Kidney glomerular epithelial cell (primary cell): ENCODE measurements around the gene EIF2A.
A peak's percentile ranks its signal among the peaks of the same experiment; 100 is the strongest.
"Not testable (repeated sequence)": the region's sequence is repeated elsewhere in the genome, so short reads cannot be mapped to it uniquely, and the experiment has no call there.

Experiments used
- DNase-seq: peaks from one replicate; lab custom pipeline; 2025; lab: John Stamatoyannopoulos, UW

Gene EIF2A

DNA sequence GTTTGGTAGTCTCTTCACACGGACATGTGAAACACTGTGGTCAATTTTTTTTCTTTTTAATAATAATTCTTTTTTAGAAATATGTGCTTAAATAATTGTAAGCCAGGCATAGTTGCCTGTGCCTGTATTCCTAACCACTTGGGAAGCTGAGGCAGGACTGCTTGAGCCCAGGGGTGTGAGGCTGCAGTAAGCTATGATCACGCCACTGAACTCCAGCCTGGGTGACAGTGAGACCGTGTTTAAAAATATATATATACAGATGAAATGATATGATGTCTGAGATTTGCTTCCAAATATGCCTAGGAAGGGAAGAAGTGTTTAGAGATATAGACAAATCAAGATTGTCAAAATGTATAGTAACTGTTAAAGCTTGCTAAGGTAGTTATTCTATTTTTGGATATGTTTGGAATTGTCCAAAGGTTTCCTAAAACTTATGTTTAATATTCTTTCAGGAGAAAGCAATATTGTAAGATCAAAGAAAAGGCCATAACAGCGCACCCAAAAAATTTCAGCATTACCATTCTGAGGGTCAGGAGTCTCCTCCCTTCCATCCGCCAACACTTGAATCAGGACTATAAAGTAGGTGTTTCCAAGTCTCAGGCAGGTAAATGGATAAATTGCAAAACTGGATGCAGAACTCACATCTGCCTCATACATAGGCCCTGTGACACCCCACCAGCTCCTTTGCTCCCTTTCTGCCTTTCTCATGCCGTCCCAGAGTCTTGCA lies 56.0 kb downstream of the EIF2A start:
- no peak for DNase-seq

DNA sequence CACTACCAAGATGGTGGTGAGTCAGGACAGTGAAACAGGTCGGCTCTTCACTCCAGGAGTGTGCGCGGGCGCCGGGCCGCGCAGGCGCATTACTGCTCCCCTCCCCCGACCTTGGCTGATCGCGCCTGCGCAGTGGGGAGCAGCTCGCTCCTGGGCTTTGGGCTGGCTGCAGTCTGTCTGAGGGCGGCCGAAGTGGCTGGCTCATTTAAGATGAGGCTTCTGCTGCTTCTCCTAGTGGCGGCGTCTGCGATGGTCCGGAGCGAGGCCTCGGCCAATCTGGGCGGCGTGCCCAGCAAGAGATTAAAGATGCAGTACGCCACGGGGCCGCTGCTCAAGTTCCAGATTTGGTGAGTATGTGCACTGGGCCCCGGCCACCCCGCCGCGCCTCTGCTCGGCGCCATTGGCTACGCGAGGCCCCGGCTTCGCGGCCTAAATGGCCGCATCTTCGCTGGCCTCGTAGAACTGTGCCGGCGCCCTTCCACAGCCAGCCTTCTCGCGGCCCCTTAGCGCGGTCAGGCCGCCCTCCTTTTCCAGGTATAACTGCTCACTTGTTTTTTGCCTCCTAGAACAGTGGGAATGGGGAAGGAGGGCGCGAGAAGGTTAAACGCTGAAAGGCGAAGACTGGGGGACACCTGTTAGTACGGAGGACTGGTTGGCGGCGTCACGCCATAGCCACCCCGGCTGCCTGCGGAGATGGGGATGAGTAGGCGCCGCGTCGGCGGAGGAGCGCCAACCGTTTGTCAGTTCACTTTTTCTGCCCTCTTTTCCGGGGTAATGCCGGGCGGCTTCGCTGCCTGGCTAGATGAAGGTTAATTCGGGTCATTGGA lies 56.8 kb downstream of the EIF2A start, which contains the start of gene SELENOT:
TSS of gene SELENOT (plus strand) at position 169 of the 827 bp plus-strand sequence. CDS start at position 211, 42 bp downstream.
- DNase-seq: peak; percentile 88

DNA sequence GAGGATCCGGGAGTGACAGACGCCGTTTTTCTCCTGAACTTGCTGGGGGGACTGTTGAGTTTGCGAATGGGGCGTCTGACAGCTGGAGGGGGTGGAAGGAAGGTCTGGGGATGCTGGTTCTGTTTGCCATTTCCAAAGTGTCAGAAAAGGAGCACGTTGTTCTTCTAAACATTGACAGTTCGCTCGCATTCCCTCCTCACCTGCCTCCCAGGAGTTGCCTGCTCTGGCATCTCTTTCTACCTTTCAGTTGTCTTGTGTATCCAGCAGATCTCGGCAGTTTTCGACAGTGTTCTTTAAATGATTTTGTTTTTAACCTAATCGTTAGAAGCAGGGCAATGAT lies 57.4 kb downstream of the EIF2A start:
- peak; percentile 53 for DNase-seq

DNA sequence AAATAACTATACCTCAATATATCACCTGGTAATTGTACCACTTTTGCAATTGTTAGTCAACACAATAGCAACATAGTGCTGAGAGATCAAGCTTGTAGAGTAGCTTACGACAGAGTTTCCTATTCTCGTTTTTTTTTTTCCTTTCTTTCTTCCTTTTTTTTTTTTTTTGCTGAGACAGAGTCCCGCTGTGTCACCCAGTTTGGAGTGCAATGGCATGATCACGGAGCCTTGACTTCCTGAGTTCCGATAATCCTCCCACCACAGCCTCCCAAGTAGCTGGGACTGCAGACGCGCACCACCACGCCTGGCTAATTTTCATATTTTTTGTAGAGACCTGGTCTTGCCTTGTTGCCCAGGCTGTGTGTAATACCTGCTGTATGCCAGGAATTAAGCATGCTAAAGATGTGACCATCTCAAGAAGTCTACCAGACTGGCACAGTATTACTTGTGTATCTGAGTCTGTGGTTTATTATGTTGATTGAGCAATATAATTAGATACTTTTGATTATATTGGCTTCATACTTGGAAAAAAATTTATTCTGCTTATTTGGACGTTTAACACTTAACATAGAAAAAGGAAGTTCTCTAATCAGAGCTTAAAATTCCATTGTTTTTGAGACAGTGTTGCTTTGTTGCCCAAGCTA lies 59.5 kb downstream of the EIF2A start:
- no peak for DNase-seq

DNA sequence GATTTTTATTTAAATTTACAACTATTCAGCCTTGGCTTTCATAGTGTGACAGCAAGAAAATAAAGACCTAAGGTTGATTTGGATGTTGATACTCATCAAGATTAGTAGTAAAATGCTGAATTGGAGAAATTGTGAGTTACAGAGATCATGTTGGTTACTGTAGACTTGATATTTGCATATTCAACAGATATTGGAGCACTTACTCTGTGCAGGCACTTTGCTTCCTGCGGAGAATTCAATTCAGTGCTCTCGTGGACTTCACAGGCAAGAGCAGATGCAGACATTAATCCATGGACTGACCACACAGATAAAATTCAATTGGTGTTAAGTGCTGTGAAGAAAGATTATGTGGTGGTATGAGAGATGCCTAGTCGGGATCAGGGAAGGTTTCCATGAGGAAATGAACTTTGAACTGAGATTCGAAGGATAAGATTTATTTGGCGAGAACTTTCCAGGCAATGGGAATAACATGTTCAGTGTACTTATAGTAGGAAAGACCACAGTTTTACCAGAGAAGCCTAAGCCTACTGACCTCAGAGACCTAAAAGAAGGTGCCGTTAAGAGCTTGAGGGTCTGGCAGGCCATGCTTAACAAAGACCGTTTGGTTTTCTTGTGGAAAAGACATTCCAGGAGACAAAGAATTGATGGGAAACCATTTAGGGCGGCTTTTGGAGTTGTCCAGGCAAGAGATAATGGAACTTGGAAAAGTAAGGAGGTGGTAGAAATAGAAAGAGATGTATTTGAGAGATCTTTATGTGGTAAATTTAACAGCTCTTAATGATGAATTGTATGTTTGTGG lies 60.9 kb downstream of the EIF2A start:
- DNase-seq: no peak

DNA sequence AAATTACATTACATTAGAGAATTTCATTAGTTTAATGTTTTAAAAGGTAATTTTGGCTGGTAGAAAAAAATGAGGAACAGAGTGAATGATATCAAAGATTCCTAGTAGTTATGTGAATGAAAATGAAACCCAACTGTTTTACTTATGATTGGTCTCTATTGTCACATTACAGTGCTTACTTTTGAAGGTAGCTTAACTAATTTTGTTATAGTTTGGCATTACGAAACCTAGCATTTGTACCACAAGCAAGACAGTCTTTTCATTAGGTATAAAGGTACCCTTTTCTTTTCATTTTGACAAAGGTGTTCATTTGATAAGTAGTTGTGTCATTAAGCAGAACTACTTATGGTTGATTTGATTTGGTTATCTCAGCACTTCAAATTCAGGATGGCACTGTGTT lies 63.4 kb downstream of the EIF2A start:
- DNase-seq: no peak

DNA sequence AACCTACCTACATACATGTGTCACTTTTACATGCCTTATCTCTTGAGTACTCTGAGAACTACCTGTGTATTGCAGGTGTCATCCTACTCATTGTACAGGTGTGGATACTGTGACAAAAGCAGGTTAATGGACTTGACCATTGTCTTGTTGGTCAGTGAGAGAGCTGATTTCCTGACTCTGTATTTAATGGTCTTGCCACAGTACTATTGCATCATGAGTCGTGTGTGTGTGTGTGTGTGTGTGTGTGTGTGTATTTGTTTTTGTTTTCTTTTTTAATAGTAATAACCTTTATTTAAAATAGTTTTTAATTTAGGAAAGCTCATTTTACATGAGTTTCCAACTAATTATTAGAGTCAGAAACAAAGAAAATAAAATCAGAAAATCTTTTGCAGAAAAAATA lies 64.2 kb downstream of the EIF2A start:
- DNase-seq: no peak

DNA sequence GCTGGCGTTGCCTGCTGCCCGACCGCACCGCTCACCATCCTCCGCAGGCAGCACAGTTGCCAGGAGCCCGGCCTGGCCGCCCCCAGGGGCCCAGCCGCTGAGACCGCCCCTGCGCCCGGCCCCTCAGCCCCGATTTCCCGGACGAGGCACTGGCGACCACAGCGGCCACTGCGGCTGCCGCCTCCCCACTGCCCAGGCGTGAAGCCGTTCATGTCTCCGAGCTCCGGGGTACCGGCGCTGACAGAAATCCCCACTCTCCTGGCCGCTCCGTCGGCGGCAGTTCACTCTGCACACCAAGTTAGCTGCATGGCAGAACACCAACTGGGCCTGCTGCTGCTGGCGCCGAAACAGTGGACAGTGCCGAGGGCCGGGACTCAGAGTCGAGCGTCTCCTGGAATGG lies 65.1 kb downstream of the EIF2A start:
- DNase-seq: no peak

DNA sequence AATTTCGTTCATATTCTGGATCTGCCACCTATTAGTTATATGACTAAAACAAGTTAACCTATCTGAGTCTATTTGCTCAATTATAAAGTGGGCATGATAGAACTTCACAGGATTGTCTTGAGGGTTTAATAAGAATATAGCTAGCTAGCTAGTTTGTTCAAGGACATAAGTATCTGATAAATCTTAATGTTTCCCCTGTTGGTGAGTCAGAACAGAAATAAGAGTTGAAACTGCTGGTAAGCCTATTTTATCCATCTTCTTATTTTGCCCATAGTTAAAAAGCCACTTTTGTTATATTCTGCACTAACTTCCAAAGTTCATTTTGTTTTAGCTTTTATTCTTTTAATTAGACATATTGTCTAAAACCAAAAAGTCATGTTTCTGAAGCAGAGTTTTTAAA lies 65.9 kb downstream of the EIF2A start:
- no peak for DNase-seq

DNA sequence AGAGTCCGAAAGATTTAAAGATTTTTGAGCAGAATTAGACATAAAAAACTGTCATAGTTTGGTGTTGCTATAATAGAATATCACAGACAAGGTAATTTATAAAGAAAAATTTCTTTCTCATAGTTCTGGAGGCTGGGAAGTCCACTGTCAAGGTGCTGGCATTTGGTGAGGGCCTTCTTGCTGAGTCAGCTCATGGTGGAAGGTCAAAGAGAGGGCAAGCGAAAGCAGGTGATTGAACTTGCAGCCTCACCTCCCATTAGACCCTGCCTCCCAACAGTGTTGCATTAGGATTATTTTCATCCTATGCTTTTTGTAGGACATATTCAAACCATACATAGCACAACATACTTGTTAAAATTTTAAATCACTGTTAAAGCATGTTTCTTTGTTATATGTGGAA lies 66.4 kb downstream of the EIF2A start:
- DNase-seq: no peak

DNA sequence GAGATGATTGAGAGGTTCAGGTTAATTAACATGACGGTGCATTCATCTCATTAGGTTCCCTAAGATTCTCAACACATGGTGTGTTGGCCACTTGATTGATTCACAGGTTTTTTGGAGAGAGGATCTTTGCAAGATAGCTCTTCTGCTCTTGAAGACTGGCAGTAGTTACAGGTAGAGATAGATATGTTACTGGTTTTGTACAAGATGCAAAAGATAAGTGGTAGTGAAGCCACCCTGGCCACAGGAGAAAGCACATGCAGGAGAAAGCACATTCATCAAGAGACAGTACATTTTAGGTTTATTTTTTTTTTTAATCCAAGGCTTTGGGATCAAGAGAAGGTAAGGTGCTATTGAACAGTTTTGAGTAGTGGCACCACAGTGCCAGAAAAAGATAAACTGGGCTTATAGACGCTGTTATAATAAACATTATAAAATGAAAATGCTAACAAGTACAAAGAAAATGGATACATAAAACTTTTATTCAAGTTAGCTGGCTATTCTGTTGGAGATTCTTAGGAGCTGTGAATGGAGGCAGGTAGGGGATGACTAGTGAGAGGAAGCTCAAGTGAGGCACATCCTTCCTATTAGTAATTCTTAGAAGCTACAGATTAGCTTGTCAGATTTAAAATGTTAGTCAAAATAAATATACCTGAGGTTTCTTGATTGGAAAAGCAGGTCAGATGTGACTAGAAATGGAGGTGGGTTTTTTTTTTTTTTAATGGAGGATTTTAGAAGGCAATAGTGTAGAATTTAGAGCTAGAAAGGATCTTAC lies 67.3 kb downstream of the EIF2A start:
- DNase-seq: no peak

DNA sequence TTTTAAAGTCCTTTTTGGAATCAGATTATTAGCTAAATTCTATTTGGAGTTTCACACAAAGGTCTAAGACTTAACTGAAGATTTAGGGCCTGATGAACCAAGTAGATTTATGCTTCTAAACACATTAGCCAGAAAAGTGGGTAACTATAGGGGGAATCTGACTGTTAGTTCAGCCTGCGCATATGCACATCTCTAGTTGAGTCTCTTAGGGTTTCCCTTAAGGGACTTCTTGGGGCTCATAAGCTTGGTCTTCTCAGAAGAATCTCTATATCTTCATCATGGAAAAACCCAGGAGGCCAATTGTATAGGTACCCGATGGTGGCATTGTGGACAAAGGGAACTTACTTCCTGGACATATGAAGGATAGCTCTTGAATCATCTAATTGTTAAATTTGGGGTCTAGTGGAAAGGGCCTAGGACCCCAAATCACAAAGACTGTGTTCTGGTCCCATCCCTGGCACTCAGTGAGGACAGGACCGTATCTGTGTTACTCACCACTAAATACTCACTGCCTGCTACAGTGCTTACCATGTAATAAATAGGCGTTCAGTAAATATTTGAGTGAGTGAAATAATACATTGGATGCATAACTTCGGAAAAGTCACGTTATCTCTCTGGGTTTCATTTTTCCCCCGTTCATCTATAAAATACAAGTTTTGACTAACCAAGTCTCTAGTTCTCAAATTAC lies 73.6 kb downstream of the EIF2A start:
- no peak for DNase-seq

DNA sequence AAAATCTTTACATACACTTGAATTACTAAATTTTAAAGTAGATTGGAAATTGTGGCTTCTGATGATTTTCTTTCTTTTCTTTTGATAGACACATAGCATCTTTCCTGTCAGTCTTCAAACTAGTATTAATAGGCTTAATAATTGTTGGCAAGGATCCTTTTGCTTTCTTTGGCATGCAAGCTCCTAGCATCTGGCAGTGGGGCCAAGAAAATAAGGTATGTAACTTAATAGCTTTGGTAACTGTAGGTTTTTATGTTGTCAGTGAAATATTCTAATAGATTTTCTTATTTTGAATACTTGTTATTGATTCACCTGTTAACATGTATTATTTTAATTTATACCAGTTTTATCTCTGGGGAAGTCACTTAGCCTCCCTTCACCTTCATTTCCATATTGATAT lies 76.4 kb downstream of the EIF2A start:
- not testable (repeated sequence) for DNase-seq

DNA sequence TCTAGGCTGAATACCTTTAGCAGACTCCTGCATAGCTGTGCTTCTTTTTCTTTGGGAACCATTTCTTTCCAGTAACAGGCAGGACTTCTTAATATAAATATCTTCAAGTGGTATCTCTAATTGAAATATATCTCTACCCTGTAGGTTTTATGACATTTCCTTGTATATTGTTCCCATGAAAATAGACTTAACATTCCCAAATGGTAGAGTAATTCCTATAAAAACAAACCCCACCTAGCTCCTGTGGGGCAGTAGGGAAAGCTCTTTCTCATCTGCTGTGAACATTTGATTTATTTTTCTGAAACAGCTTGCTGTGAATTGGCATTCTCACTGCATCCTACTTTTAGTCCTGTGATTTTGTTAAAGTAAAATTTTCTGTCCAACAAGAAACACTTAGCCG lies 77.4 kb downstream of the EIF2A start:
- DNase-seq: no peak

DNA sequence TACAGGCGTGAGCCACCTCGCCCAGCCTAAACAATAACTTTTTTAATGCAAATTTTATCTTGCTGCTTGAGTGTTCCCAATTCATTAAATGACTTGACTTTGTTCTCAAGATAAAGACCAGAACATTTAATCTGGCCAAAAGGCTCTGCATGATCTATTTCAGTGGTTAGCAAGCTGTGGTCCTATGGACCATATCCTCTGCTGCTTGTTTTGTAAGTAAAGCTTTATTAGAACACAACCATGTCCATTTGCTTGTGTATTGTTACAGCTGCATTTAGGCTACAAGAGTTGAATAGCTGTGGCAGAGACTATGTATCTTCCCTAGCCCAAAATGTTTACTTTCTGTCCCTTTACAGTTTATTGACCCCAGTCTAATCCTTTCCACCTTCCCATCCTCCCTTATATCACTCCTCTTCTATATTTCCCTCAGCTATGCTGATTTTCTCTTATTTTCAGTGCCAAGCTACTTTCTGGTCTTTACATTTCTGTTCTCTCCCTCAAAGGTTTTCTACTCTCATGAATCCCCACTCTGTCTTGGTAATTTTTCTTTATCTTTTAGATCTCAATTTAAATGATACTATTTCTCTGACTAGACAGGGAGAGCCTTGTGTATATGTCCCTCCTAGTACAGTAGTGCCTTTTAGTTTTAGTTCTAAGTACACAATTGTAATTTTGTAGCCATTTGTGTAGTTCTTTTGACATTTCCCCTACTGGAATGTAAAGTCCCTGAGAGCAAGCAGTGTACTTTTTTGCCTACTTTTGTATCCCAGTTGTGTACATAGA lies 79.8 kb downstream of the EIF2A start:
- DNase-seq: no peak

DNA sequence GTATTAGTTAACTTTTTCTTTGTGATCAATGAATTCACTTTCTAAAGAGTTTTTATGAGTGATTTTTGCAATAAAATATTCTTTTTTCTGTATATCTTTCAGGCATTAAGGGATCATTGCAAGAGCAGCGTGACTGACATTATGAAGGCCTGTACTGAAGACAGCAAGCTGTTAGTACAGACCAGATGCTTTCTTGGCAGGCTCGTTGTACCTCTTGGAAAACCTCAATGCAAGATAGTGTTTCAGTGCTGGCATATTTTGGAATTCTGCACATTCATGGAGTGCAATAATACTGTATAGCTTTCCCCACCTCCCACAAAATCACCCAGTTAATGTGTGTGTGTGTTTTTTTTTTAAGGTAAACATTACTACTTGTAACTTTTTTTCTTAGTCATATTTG lies 81.0 kb downstream of the EIF2A start:
- no peak for DNase-seq

DNA sequence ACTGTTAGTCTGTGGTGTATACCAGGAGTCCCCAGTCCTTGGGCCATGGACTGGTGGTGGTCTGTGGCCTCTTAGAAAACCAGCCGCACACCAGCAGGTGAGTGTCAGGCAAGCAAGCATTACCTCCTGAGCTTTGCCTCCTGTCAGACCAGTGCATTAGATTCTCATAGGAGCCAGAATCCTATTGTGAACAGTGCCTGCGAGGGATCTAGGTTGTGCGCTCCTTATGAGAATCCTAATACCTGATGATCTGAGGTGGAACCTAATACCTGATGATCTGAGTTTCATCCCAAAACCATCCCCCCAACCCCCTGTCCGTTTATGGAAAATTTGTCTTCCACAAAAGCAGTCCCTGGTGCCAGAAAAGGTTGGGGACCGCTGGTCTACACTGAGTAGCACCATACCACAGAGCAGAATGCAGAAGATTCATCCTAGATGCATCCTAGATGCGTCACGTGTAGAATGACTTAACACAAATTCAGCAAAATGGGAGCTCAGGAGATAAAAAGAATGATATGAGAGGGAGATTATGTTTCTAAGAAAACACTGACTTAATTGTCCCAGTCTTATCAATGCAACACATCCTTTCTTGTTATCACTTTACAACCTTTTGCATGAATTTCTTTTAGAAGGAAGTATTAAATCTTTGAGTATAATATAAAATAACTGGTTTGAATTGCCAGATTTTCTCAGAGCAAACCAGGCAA lies 85.1 kb downstream of the EIF2A start:
- no peak for DNase-seq

DNA sequence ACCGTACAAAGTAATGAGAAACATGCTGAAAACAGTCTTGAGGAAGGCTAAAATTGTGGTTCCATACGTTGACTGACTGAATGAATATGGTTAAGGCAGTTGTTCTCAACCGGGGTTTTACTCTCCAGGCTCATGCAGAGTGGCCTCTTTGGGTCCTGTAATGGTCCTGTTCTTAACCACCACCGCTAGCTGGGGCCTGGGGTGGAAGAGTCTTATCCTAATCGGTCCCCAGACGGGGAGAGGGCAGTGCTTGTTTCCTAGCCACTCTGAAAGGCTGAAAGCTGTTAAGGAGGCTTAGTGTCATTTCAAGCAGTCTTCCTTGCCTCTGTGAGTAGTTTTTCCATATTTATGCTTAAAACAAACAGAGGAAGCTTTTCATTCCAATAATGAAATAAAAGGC lies 88.5 kb downstream of the EIF2A start:
- no peak for DNase-seq

DNA sequence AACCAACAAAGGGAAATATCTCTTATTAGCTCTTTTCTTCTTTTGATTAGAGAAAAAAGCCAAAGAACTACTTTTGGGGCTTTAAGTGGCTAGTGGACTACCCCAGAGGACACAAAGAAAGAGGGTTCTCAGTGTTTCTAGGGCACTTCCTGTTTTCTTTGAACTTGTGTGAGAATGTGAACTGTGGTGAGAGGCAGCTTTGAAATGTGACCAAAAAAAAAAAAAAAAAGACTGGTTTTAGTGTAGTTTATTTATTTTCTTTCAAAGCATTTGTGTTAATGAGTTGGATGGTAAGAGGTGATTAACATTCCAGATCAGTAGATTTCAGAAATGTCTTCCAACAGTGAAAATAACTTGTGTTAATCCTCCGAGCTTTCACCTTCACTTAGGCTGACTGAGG lies 88.9 kb downstream of the EIF2A start:
- no peak for DNase-seq
